ENCODE data around the gene ACTG2. TPM values are rescaled to one million over a fixed set of nuclear protein-coding genes. Genes with fewer than 3 reads are reported as not detected.
"Not testable (repeated sequence)": the region's sequence is repeated elsewhere in the genome, so short reads cannot be mapped to it uniquely, and the experiment has no call there.

ACTG2 gene
- total RNA-seq, 1 donor from 2014 or later: not detected

- DNase-seq (ENCODE audit: low read depth in 2 of 2): peak in 1 of 2 donors; percentile 20
These were observed 39.0 kb downstream of the ACTG2 start for GRCh38 chr2:73931531-73932500.

- peak in 1 of 2 donors; percentile 9 for DNase-seq (ENCODE audit: low read depth in 2 of 2)
These were observed 40.4 kb downstream of the ACTG2 start for GRCh38 chr2:73933194-73933593.

- peak in 1 of 2 donors; percentile 31 for DNase-seq (ENCODE audit: low read depth in 2 of 2)
These were observed 42.8 kb downstream of the ACTG2 start for GRCh38 chr2:73935641-73936040.

GRCh38 chr2:73937103-73937885 is 44.5 kb downstream of the ACTG2 start:
- no peak for DNase-seq (ENCODE audit: low read depth in 2 of 2)

- no peak for DNase-seq (ENCODE audit: low read depth in 2 of 2)
These were observed 45.1 kb downstream of the ACTG2 start for GRCh38 chr2:73937899-73938298.

GRCh38 chr2:73938718-73939352 is 46.0 kb downstream of the ACTG2 start:
- DNase-seq (ENCODE audit: low read depth in 2 of 2): peak in 1 of 2 donors; percentile 17

GRCh38 chr2:73939419-73939818 is 46.6 kb downstream of the ACTG2 start:
- DNase-seq (ENCODE audit: low read depth in 2 of 2): no peak

GRCh38 chr2:73940066-73940465 is 47.3 kb downstream of the ACTG2 start:
- not testable (repeated sequence) for DNase-seq (ENCODE audit: low read depth in 2 of 2)

- DNase-seq (ENCODE audit: low read depth in 2 of 2): no peak
These were observed 49.9 kb downstream of the ACTG2 start for GRCh38 chr2:73942664-73943063.

- no peak for DNase-seq (ENCODE audit: low read depth in 2 of 2)
These were observed 51.9 kb downstream of the ACTG2 start for GRCh38 chr2:73944714-73945113.

- no peak for DNase-seq (ENCODE audit: low read depth in 2 of 2)
These were observed 53.4 kb downstream of the ACTG2 start for GRCh38 chr2:73946215-73946614.

GRCh38 chr2:73946666-73947065 is 53.9 kb downstream of the ACTG2 start:
- DNase-seq (ENCODE audit: low read depth in 2 of 2): no peak

GRCh38 chr2:73947412-73948018 is 54.7 kb downstream of the ACTG2 start:
- no peak for DNase-seq (ENCODE audit: low read depth in 2 of 2)

GRCh38 chr2:73949802-73950201 is 57.0 kb downstream of the ACTG2 start:
- no peak for DNase-seq (ENCODE audit: low read depth in 2 of 2)

- DNase-seq (ENCODE audit: low read depth in 2 of 2): peak in 1 of 2 donors; percentile 69
These were observed 60.0 kb downstream of the ACTG2 start for GRCh38 chr2:73952499-73953446.

GRCh38 chr2:73956218-73956865 is 63.5 kb downstream of the ACTG2 start:
- no peak for DNase-seq (ENCODE audit: low read depth in 2 of 2)

GRCh38 chr2:73961274-73961673 is 68.5 kb downstream of the ACTG2 start:
- DNase-seq (ENCODE audit: low read depth in 2 of 2): no peak

GRCh38 chr2:73961823-73962615 is 69.2 kb downstream of the ACTG2 start:
- DNase-seq (ENCODE audit: low read depth in 2 of 2): no peak

- DNase-seq (ENCODE audit: low read depth in 2 of 2): no peak
These were observed 70.0 kb downstream of the ACTG2 start for GRCh38 chr2:73962798-73963197.

All from lung microvascular endothelial cell (primary cell).